ENCODE results near the gene PDGFB.

GRCh38 chr22:39197578-39197977 is 47.2 kb downstream of the PDGFB start:
- no peak for TF ChIP-seq CTCF (IDR thresholded peaks at IDR 0.05; ENCODE audit: low read length)
- no peak for TF ChIP-seq EZH2 (optimal IDR thresholded peaks at IDR 0.05; ENCODE audit: low read depth, low read length)
- no peak for TF ChIP-seq EZH2phosphoT487 (IDR thresholded peaks at IDR 0.05; ENCODE audit: low read length)

Measured in MM.1S (cell line).